GM12865 (cell line): Measurements from ENCODE around the gene SCN2A.
A peak's percentile ranks its signal among the peaks of the same experiment; 100 is the strongest.

ENCODE experiments used
- DNase-seq: peaks from one replicate; pipeline ENCODE4 v3.0.0; 2010; ENCODE audit warnings: low read depth
- H3K4me3 ChIP-seq: 2 replicates; pipeline ENCODE4 v1.5.1; 2011; ENCODE audit warnings: mild to moderate bottlenecking, low read depth, low read length, control low read depth
- CTCF ChIP-seq: IDR thresholded peaks from 2 replicates; pipeline ENCODE4 v1.5.1; 2011; ENCODE audit warnings: low read length, control low read depth, low read depth, inconsistent platforms; ENCODE audit not compliant: insufficient read depth; ENCODE audit errors: missing control alignments

SCN2A gene

GRCh38 chr2:165434865-165435496 is 195.8 kb downstream of the SCN2A start:
- no peak overlapping the region for H3K4me3 ChIP-seq
- DNase-seq = no peak
- TF ChIP-seq CTCF = no peak

- no peak for TF ChIP-seq CTCF
- DNase-seq = no peak
- no peak overlapping the region for H3K4me3 ChIP-seq
Observed at GRCh38 chr2:165435611-165436010, 196.4 kb downstream of the SCN2A start.

- peak; percentile 12 for DNase-seq
- no peak for TF ChIP-seq CTCF
- no peak overlapping the region for H3K4me3 ChIP-seq
Observed at GRCh38 chr2:165436559-165436958, 197.3 kb downstream of the SCN2A start.

GRCh38 chr2:165440367-165440766 is 201.2 kb downstream of the SCN2A start:
- no peak for TF ChIP-seq CTCF
- no peak for DNase-seq
- no peak overlapping the region for H3K4me3 ChIP-seq
